Measurements from ENCODE around the gene ADAM29. TPM values are rescaled to one million over a fixed set of nuclear protein-coding genes. Genes with fewer than 3 reads are reported as not detected.

Gene ADAM29
- polyA plus RNA-seq, 3 donors = not detected

DNA sequence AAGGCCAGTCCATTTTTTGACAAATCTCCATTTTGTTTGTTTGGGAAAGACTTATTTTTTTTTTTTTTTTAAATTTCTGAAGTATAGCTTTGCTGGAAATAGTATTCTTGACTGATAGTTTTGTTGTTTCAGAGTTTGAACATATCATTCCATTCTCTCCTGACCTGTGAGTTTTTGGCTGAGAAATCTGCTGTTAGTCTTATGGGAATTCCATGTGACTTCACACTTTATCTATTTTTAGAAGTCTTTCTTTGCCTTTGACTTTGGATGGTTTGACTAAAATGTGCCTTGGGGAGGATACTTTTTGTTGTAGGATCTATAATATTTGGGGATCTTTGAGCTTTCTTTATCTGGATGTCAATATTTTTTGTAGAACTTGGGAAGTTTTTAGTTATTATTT is 10.7 kb upstream of the ADAM29 start:
- Histone ChIP-seq H3K27me3 (ENCODE audit: control insufficient read depth in 2 of 2, insufficient read depth in 2 of 2, low read length in 2 of 2) (no peaks in the 10 kb centered on the region), H3K79me2 (ENCODE audit: insufficient read depth, low read length) (no peaks in the 10 kb centered on the region), H3K4me2 (replicated peaks; ENCODE audit: extremely low read depth, low read length, poor library complexity, severe bottlenecking) (no peak overlapping the region), H3K9ac (ENCODE audit: insufficient read depth, low read length, poor library complexity, severe bottlenecking) (no peak overlapping the region), H3K27ac (ENCODE audit: low read depth in 1 of 2, low read length in 2 of 2) (no peak overlapping the region), H3K36me3 (replicated peaks in 1 of 2; ENCODE audit: control insufficient read depth in 1 of 2, insufficient read depth in 2 of 2, low read length in 2 of 2) (no peaks in the 10 kb centered on the region), H3K4me3 (replicated peaks in 1 of 3; ENCODE audit: low read depth in 2 of 3, low read length in 3 of 3) (no peak overlapping the region), H3K4me1 (ENCODE audit: control insufficient read depth in 1 of 2, insufficient read depth in 2 of 2, low read length in 2 of 2) (no peaks in the 10 kb centered on the region), H3K9me3 (replicated peaks in 1 of 2; ENCODE audit: control insufficient read depth in 1 of 2, insufficient read depth in 1 of 2, low read length in 2 of 2) (peaks cover 6 to 8% of the 10 kb centered on the region in 2 donors), H2AFZ (ENCODE audit: insufficient read depth, low read depth, low read length, poor library complexity, severe bottlenecking) (no peak overlapping the region), H4K20me1 (ENCODE audit: insufficient read depth, low read length) (no peaks in the 10 kb centered on the region)
- no peaks in the 10 kb centered on the region for H3K36me3 Mint-ChIP-seq
- no peak for DNase-seq
- peaks cover 4 to 10% (median 7%) of the 10 kb centered on the region in 7 donors for H3K9me3 Mint-ChIP-seq
- peaks cover 0 to 2% (median 0%) of the 10 kb centered on the region in 3 donors for H3K27me3 Mint-ChIP-seq (ENCODE audit: low read depth in 3 of 3)
- TF ChIP-seq, protein P1, sequence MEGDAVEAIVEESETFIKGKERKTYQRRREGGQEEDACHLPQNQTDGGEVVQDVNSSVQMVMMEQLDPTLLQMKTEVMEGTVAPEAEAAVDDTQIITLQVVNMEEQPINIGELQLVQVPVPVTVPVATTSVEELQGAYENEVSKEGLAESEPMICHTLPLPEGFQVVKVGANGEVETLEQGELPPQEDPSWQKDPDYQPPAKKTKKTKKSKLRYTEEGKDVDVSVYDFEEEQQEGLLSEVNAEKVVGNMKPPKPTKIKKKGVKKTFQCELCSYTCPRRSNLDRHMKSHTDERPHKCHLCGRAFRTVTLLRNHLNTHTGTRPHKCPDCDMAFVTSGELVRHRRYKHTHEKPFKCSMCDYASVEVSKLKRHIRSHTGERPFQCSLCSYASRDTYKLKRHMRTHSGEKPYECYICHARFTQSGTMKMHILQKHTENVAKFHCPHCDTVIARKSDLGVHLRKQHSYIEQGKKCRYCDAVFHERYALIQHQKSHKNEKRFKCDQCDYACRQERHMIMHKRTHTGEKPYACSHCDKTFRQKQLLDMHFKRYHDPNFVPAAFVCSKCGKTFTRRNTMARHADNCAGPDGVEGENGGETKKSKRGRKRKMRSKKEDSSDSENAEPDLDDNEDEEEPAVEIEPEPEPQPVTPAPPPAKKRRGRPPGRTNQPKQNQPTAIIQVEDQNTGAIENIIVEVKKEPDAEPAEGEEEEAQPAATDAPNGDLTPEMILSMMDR (IDR thresholded peaks at IDR 0.05) = no peak
- intact Hi-C loops (cut with micrococcal nuclease) = no loop called here
- no peaks in the 10 kb centered on the region for H3K4me1 Mint-ChIP-seq
- no peak overlapping the region for H3K27ac Mint-ChIP-seq
- no peak overlapping the region for H3K4me3 Mint-ChIP-seq

DNA sequence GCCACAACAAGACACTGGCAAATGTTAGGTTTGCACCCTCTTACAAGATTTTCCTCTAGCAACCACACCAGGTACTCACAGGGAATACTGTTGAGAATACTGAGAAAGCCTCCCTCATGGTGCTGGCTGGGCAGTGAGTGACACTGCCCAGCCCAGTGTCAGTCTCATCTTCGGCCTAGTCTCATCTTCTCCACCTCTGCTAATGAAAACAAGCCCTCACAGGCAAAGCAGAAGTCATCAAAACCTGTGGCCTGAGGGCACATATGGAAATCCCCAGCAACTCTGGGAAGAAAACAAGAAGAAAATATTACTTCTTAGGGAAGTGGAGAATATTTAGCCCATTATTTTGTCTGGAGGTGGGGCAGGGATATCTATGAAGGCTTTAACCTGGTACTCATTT is 7.9 kb upstream of the ADAM29 start:
- WGBS (ENCODE audit: insufficient coverage) = no CpG with 5 or more reads among the region's 1 CpG
- Mint-ChIP-seq H3K27ac (no peak overlapping the region), H3K4me1 (no peaks in the 10 kb centered on the region), H3K9me3 (peaks cover 4 to 10% (median 7%) of the 10 kb centered on the region in 7 donors), H3K4me3 (no peak overlapping the region), H3K36me3 (no peaks in the 10 kb centered on the region), H3K27me3 (ENCODE audit: low read depth in 3 of 3) (no peaks in the 10 kb centered on the region)
- H3K4me3 ChIP-seq (replicated peaks in 1 of 3; ENCODE audit: low read depth in 2 of 3, low read length in 3 of 3) = no peak overlapping the region
- no peak overlapping the region for H3K9ac ChIP-seq (ENCODE audit: insufficient read depth, low read length, poor library complexity, severe bottlenecking)
- no peak overlapping the region for H3K27ac ChIP-seq (ENCODE audit: low read depth in 1 of 2, low read length in 2 of 2)
- intact Hi-C loops (cut with micrococcal nuclease) = no loop called here
- H3K4me2 ChIP-seq (replicated peaks; ENCODE audit: extremely low read depth, low read length, poor library complexity, severe bottlenecking) = no peak overlapping the region
- H3K9me3 ChIP-seq (replicated peaks in 1 of 2; ENCODE audit: control insufficient read depth in 1 of 2, insufficient read depth in 1 of 2, low read length in 2 of 2) = peaks cover 6 to 8% of the 10 kb centered on the region in 2 donors
- H3K27me3 ChIP-seq (ENCODE audit: control insufficient read depth in 2 of 2, insufficient read depth in 2 of 2, low read length in 2 of 2) = no peaks in the 10 kb centered on the region
- H2AFZ ChIP-seq (ENCODE audit: insufficient read depth, low read depth, low read length, poor library complexity, severe bottlenecking) = no peak overlapping the region
- H3K4me1 ChIP-seq (ENCODE audit: control insufficient read depth in 1 of 2, insufficient read depth in 2 of 2, low read length in 2 of 2) = no peaks in the 10 kb centered on the region
- TF ChIP-seq, protein P1 (IDR thresholded peaks at IDR 0.05) = no peak
- H3K36me3 ChIP-seq (replicated peaks in 1 of 2; ENCODE audit: control insufficient read depth in 1 of 2, insufficient read depth in 2 of 2, low read length in 2 of 2) = no peaks in the 10 kb centered on the region
- no peak for DNase-seq
- no peaks in the 10 kb centered on the region for H3K79me2 ChIP-seq (ENCODE audit: insufficient read depth, low read length)
- no peaks in the 10 kb centered on the region for H4K20me1 ChIP-seq (ENCODE audit: insufficient read depth, low read length)
